ENCODE measurements around the gene GRIPAP1. TPM values are rescaled to one million over a fixed set of nuclear protein-coding genes. Genes with fewer than 3 reads are reported as not detected.

GRIPAP1 gene
- total RNA-seq, 1 donor from 2014 or later, result 63.6 TPM

DNA sequence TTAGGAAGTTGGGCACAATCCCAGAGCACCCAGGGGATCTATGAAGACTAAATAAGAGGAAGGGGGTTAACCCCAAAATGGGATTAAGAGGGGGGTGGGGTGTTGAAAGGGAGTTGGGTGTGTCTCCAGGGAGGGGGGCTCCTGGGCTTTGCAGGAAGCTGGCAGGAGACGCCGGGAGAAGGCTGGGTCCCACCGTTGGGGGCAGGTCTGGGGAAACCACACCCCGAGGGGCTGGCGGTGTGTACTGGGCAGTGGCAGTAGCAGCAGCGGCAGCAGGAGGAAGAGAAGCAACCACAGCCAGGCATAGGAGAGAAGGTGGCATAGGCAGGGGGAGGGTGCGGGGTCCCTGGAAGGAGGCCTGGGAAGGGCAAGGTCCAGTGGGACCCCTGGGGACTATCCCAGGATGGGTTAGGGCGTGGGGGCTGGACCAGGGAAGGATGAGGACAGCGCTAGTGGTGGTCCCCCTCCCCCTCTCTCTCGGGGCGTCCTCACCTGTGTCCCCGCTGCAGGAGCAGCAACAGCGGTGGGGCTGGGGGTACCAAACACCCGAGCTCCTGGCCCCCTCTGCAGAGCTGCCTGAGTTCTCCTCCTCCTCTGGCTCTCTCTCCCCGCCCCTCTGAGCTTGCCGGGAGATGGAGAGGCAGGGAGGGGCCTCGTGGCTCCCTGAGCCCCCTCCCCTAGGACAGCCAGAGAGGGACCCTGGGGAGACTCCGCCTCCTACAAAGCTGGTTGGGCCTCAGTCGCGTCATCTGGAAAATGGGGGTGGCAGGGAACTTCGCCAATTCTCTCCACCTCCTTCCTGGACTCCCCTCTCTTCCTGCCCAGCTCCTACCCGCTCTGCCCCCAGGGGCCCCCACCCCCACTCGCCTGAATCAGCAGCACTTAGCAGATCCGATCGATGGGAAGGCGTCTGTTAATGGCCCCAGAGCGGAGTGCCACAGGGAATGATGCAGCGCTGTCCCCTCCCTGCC lies 30.5 kb downstream of the GRIPAP1 start, which contains the start of gene KCND1:
Gene KCND1, minus strand, starts transcription at position 596 of the 971 bp plus-strand sequence. CDS start 1,573 bp downstream, outside the sequence.
- Mint-ChIP-seq H3K27me3 (ENCODE audit: unreplicated experiment) (peaks cover 8% of the 10 kb centered on the region), H3K4me1 (ENCODE audit: unreplicated experiment) (peaks cover 5% of the 10 kb centered on the region), H3K36me3 (ENCODE audit: low read depth, unreplicated experiment) (peaks cover 19% of the 10 kb centered on the region), H3K4me3 (ENCODE audit: unreplicated experiment) (peak within 1 kb of the TSS; percentile 56), H3K27ac (ENCODE audit: unreplicated experiment) (no peak within 1 kb of the TSS), H3K9me3 (ENCODE audit: unreplicated experiment) (no peaks in the 10 kb centered on the region)
- DNase-seq (ENCODE audit: low spot score), result peak; percentile 25
- TF ChIP-seq, protein P1, sequence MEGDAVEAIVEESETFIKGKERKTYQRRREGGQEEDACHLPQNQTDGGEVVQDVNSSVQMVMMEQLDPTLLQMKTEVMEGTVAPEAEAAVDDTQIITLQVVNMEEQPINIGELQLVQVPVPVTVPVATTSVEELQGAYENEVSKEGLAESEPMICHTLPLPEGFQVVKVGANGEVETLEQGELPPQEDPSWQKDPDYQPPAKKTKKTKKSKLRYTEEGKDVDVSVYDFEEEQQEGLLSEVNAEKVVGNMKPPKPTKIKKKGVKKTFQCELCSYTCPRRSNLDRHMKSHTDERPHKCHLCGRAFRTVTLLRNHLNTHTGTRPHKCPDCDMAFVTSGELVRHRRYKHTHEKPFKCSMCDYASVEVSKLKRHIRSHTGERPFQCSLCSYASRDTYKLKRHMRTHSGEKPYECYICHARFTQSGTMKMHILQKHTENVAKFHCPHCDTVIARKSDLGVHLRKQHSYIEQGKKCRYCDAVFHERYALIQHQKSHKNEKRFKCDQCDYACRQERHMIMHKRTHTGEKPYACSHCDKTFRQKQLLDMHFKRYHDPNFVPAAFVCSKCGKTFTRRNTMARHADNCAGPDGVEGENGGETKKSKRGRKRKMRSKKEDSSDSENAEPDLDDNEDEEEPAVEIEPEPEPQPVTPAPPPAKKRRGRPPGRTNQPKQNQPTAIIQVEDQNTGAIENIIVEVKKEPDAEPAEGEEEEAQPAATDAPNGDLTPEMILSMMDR (IDR thresholded peaks at IDR 0.05; ENCODE audit: unreplicated experiment), result no peak

DNA sequence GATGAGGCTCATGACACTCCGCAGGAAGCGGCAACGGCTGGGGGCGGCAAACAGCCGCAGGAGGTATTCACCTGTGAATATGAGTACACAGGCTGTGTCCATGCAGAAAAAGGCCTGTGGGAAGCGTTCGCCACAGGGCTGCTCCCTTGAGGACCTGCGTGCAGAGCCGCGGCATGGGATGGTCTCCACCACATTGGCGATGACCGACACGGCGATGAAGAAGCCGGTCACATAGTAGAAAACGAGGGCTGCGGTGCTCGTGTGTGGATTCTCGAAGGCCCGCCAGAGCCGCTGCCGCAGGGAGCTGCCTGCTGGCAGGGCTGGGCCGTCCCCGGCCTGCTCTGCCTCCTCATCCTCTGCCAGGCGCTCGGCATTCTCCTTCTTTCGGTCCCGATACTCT lies 32.6 kb downstream of the GRIPAP1 start:
- H3K27ac Mint-ChIP-seq (ENCODE audit: unreplicated experiment), result no peak overlapping the region
- H3K9me3 Mint-ChIP-seq (ENCODE audit: unreplicated experiment), result no peaks in the 10 kb centered on the region
- H3K4me1 Mint-ChIP-seq (ENCODE audit: unreplicated experiment), result peaks cover 5% of the 10 kb centered on the region
- H3K27me3 Mint-ChIP-seq (ENCODE audit: unreplicated experiment), result peaks cover 7% of the 10 kb centered on the region
- TF ChIP-seq, protein P1 (IDR thresholded peaks at IDR 0.05; ENCODE audit: unreplicated experiment), result no peak
- H3K36me3 Mint-ChIP-seq (ENCODE audit: low read depth, unreplicated experiment), result peaks cover 9% of the 10 kb centered on the region
- no peak overlapping the region for H3K4me3 Mint-ChIP-seq (ENCODE audit: unreplicated experiment)
- no peak for DNase-seq (ENCODE audit: low spot score)

DNA sequence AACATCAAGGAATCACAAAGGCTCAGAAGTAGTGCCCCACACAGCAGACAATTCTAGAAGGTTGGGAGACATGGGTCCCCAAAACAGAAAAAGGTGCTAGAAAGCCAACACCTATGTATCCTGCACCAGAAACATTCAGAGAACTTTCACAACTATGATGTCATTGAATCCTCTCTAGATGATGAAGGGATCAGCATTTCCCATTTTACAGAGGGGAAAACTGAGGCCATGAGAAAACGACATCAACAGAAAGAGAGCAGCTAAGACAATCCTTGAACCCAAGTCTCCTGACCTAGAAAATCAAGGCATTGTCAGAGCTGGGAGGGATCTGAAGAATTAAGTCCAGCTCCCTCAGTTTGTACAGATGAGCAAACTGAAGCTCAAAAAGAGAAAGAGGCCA lies 33.7 kb downstream of the GRIPAP1 start:
- H3K9me3 Mint-ChIP-seq (ENCODE audit: unreplicated experiment), result no peaks in the 10 kb centered on the region
- DNase-seq (ENCODE audit: low spot score), result no peak
- peaks cover 5% of the 10 kb centered on the region for H3K4me1 Mint-ChIP-seq (ENCODE audit: unreplicated experiment)
- no peak overlapping the region for H3K27ac Mint-ChIP-seq (ENCODE audit: unreplicated experiment)
- TF ChIP-seq, protein P1 (IDR thresholded peaks at IDR 0.05; ENCODE audit: unreplicated experiment), result no peak
- no peak overlapping the region for H3K4me3 Mint-ChIP-seq (ENCODE audit: unreplicated experiment)
- H3K27me3 Mint-ChIP-seq (ENCODE audit: unreplicated experiment), result peaks cover 7% of the 10 kb centered on the region
- H3K36me3 Mint-ChIP-seq (ENCODE audit: low read depth, unreplicated experiment), result peaks cover 11% of the 10 kb centered on the region

DNA sequence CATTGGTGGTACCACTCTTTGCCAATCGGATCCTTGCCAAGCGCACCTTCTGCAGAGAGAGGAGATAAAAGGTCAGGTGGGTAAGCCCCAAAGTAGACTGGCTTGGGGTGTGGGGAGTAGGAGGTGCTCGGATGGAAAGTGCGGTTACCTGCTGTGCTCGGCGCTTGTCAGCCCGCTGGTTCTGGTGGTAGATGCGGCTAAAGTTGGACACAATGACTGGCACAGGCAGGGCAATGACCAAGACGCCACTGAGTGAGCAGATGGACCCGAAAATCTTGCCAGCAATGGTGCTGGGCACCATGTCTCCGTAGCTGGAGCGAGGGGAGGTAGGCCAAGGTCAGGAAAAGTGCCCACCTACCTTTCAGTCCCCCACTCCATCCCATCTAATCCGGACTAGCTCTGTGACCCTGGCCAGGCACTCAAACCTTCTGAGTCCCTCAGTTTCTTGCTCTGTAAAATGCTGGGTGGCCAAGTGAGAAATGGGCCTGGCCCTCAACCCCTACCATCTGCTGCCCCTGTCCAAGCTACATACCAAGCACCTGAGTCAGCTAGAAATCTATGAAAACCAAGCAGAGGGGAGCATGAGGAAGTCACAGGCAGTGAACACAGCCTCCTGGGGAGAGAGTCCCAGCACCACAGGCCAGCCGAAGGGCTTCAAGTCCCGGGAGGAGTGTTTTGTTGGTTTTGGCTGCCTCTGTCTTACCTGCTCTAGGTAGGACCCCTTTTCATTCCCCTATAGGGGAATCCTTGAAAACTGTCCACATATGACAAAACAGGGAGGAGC lies 35.1 kb downstream of the GRIPAP1 start:
- Mint-ChIP-seq H3K4me3 (ENCODE audit: unreplicated experiment) (no peak overlapping the region), H3K27ac (ENCODE audit: unreplicated experiment) (no peak overlapping the region), H3K27me3 (ENCODE audit: unreplicated experiment) (no peaks in the 10 kb centered on the region), H3K4me1 (ENCODE audit: unreplicated experiment) (no peaks in the 10 kb centered on the region), H3K36me3 (ENCODE audit: low read depth, unreplicated experiment) (peaks cover 3% of the 10 kb centered on the region), H3K9me3 (ENCODE audit: unreplicated experiment) (no peaks in the 10 kb centered on the region)
- no peak for DNase-seq (ENCODE audit: low spot score)
- TF ChIP-seq, protein P1 (IDR thresholded peaks at IDR 0.05; ENCODE audit: unreplicated experiment), result no peak

Data from endothelial cell (in vitro differentiated cells).